Measurements from ENCODE around the gene KDM8.

- TF ChIP-seq EP300 (IDR thresholded peaks at IDR 0.05) = no peak
- TF ChIP-seq, protein P1, sequence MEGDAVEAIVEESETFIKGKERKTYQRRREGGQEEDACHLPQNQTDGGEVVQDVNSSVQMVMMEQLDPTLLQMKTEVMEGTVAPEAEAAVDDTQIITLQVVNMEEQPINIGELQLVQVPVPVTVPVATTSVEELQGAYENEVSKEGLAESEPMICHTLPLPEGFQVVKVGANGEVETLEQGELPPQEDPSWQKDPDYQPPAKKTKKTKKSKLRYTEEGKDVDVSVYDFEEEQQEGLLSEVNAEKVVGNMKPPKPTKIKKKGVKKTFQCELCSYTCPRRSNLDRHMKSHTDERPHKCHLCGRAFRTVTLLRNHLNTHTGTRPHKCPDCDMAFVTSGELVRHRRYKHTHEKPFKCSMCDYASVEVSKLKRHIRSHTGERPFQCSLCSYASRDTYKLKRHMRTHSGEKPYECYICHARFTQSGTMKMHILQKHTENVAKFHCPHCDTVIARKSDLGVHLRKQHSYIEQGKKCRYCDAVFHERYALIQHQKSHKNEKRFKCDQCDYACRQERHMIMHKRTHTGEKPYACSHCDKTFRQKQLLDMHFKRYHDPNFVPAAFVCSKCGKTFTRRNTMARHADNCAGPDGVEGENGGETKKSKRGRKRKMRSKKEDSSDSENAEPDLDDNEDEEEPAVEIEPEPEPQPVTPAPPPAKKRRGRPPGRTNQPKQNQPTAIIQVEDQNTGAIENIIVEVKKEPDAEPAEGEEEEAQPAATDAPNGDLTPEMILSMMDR (IDR thresholded peaks at IDR 0.05) = no peak
- TF ChIP-seq POLR2A (IDR thresholded peaks at IDR 0.05) = no peak
Measured at GRCh38 chr16:27156579-27156978, 46.7 kb upstream of the KDM8 start.

All from sigmoid colon (tissue), 4 donors.